Neural crest cell (in vitro differentiated cells): ENCODE data around the gene AMACR. TPM values are rescaled to one million over a fixed set of nuclear protein-coding genes. Genes with fewer than 3 reads are reported as not detected.

Experiments used
- DNase-seq: peaks from one replicate; pipeline ENCODE4 v3.0.0; 2021; ENCODE audit warnings: low read depth, mixed read lengths, low spot score
- H3K27ac Mint-ChIP-seq: one replicate; pipeline ENCODE4 v1.8.0; 2021; ENCODE audit warnings: mild to moderate bottlenecking, mixed read lengths; ENCODE audit not compliant: unreplicated experiment
- H3K27me3 Mint-ChIP-seq: 2 replicates; pipeline ENCODE4 v1.8.0; 2021; ENCODE audit warnings: low read depth, mild to moderate bottlenecking, mixed read lengths
- H3K36me3 Mint-ChIP-seq: 2 replicates; pipeline ENCODE4 v1.8.0; 2021; ENCODE audit warnings: low read depth, mild to moderate bottlenecking, mixed read lengths
- H3K4me1 Mint-ChIP-seq: 2 replicates; pipeline ENCODE4 v1.8.0; 2021; ENCODE audit warnings: mixed read lengths
- H3K4me3 Mint-ChIP-seq: one replicate; pipeline ENCODE4 v1.8.0; 2021; ENCODE audit warnings: mild to moderate bottlenecking, mixed read lengths
- H3K9me3 Mint-ChIP-seq: 2 replicates; pipeline ENCODE4 v1.8.0; 2021; ENCODE audit warnings: mixed read lengths
- total RNA-seq: library from RNA; stranded (reverse); gene quantifications from 2 replicates; pipeline ENCODE4 v1.2.1, GENCODE V29; 2021
- TF ChIP-seq, protein P1 (sequence below): fragments of 200-600 bp; sonication (generic); conservative IDR thresholded peaks from 2 replicates; pipeline ENCODE4 v1.5.0; 2021; ENCODE audit warnings: antibody characterized with exemption, mild to moderate bottlenecking

AMACR gene
- total RNA-seq, 1 donor from 2014 or later = 14.3 TPM

- Mint-ChIP-seq H3K9me3 (peaks cover 4% of the 10 kb centered on the region), H3K4me3 (no peak overlapping the region), H3K27ac (no peak overlapping the region), H3K4me1 (peaks cover 12% of the 10 kb centered on the region), H3K27me3 (no peaks in the 10 kb centered on the region), H3K36me3 (no peaks in the 10 kb centered on the region)
- DNase-seq = peak; percentile 6
- TF ChIP-seq, protein P1, sequence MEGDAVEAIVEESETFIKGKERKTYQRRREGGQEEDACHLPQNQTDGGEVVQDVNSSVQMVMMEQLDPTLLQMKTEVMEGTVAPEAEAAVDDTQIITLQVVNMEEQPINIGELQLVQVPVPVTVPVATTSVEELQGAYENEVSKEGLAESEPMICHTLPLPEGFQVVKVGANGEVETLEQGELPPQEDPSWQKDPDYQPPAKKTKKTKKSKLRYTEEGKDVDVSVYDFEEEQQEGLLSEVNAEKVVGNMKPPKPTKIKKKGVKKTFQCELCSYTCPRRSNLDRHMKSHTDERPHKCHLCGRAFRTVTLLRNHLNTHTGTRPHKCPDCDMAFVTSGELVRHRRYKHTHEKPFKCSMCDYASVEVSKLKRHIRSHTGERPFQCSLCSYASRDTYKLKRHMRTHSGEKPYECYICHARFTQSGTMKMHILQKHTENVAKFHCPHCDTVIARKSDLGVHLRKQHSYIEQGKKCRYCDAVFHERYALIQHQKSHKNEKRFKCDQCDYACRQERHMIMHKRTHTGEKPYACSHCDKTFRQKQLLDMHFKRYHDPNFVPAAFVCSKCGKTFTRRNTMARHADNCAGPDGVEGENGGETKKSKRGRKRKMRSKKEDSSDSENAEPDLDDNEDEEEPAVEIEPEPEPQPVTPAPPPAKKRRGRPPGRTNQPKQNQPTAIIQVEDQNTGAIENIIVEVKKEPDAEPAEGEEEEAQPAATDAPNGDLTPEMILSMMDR = peak; percentile 80
Measured at GRCh38 chr5:33969572-33970452, 38.0 kb downstream of the AMACR start.

DNA sequence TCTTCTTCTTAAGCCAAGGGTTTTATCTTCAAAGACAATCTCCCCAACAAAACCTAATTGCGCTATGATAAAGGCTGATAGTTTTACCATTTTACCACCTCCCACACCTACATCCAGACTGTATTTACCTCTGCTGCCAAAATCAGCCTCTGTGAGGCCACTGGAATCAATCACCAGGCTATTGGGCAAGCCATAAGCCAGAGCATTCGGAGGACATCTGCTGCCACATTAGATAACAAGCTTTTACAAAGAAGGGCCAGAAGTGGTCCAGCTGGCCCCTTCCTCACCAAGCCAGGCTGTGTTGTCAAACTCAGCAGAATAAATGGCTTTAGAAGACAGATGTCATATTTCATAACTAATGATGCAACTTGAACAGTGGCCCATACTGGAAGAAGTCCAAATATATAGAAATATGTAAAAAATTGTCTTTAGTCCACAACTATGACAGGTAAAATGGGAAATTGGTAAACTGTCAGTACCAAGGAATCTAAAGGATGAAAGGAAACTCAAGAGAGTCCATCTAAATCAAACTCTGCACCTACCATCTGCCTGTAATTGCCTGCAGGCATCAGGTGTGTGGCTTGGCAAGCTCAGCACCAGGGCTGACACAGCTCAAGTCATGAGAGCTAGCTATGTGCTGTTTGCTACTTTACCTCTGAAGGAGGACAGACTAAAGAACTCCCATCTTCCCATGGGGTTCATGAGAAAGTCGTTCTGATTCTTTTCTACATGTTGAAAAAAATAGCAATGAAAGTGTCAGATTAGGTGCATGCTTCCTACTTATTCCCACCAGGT lies 39.4 kb downstream of the AMACR start:
- Mint-ChIP-seq H3K27me3 (no peaks in the 10 kb centered on the region), H3K4me1 (peaks cover 8% of the 10 kb centered on the region), H3K9me3 (peaks cover 4% of the 10 kb centered on the region), H3K36me3 (no peaks in the 10 kb centered on the region), H3K4me3 (no peak overlapping the region), H3K27ac (no peak overlapping the region)
- no peak for DNase-seq
- TF ChIP-seq, protein P1 = no peak

- Mint-ChIP-seq H3K4me3 (no peak overlapping the region), H3K4me1 (peaks cover 8% of the 10 kb centered on the region), H3K36me3 (no peaks in the 10 kb centered on the region), H3K9me3 (peaks cover 4% of the 10 kb centered on the region), H3K27me3 (no peaks in the 10 kb centered on the region), H3K27ac (no peak overlapping the region)
- DNase-seq = no peak
- TF ChIP-seq, protein P1 = no peak
Measured at GRCh38 chr5:33966805-33967204, 41.0 kb downstream of the AMACR start.

GRCh38 chr5:33964132-33964700 lies 43.6 kb downstream of the AMACR start:
- H3K4me3 Mint-ChIP-seq = no peak overlapping the region
- DNase-seq = no peak
- H3K9me3 Mint-ChIP-seq = peaks cover 4% of the 10 kb centered on the region
- H3K27me3 Mint-ChIP-seq = no peaks in the 10 kb centered on the region
- H3K36me3 Mint-ChIP-seq = no peaks in the 10 kb centered on the region
- no peak overlapping the region for H3K27ac Mint-ChIP-seq
- H3K4me1 Mint-ChIP-seq = no peaks in the 10 kb centered on the region
- TF ChIP-seq, protein P1 = no peak

DNA sequence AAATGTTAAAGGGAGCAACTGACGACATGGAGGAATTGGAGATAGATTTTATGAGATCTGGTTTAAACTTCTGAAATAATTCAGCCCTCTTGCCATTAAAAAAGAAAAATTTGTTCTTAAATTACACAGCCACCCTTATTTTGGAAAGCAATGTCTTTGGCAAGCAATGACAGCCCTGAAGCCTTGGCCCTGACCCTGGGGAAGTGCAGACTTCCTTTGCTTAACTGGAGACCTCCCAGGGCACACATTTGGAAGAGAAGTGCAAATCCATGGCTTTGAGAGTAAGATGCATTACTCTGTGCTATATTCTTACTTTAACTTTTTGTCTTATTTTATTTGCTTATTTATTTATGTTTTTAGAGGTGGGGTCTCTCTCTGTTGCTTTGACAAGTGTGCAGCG lies 49.7 kb downstream of the AMACR start:
- Mint-ChIP-seq H3K36me3 (no peaks in the 10 kb centered on the region), H3K4me1 (no peaks in the 10 kb centered on the region), H3K9me3 (peaks cover 8% of the 10 kb centered on the region), H3K27ac (no peak overlapping the region), H3K27me3 (no peaks in the 10 kb centered on the region), H3K4me3 (no peak overlapping the region)
- no peak for DNase-seq
- TF ChIP-seq, protein P1 = no peak
